Testis (tissue), 3 donors: ENCODE results near the gene MEN1. TPM values are rescaled to one million over a fixed set of nuclear protein-coding genes. Genes with fewer than 3 reads are reported as not detected.

ENCODE experiments used
- DNase-seq: peaks from one replicate; pipeline ENCODE4 v3.0.0-alpha.2; 2019
- H3K27ac ChIP-seq, 2 donors: fragments of 200-600 bp; sonication (generic); one replicate each; pipeline ENCODE4 v1.5.1; 2019
- H3K27me3 ChIP-seq: fragments of 200-600 bp; sonication (generic); one replicate; pipeline ENCODE4 v1.5.1; 2019
- H3K36me3 ChIP-seq: fragments of 200-600 bp; sonication (generic); one replicate; pipeline ENCODE4 v1.5.1; 2017; ENCODE audit warnings: low read depth; ENCODE audit errors: missing control alignments
- H3K4me1 ChIP-seq: fragments of 200-600 bp; sonication (generic); one replicate; pipeline ENCODE4 v1.5.1; 2019
- H3K4me3 ChIP-seq, 2 donors: fragments of 200-600 bp; sonication (generic); one replicate each; pipeline ENCODE4 v1.5.1; 2017 to 2019
- H3K9me3 ChIP-seq: fragments of 200-600 bp; sonication (generic); one replicate; pipeline ENCODE4 v1.5.1; 2017
- CTCF ChIP-seq, 3 experiments: fragments of 450-650 bp in 2 of 3; fragments of 200-600 bp in 1 of 3; sonication (generic) in 1 of 3; IDR thresholded peaks; one replicate each; pipeline ENCODE4 v1.5.1; 2016 to 2019; ENCODE audit warnings: antibody characterized with exemption in 3 of 3, mild to moderate bottlenecking in 2 of 3, moderate library complexity in 1 of 3
- POLR2A ChIP-seq: fragments of 450-650 bp; IDR thresholded peaks from one replicate; pipeline ENCODE4 v1.6.1; 2017; ENCODE audit warnings: antibody characterized with exemption, mild to moderate bottlenecking, moderate library complexity
- WGBS, 2 donors: methylation state at CpG; one replicate each; pipeline ENCODE4 v1.1.5; 2018; 5-methylcytosine and 5-hydroxymethylcytosine counted together
- intact Hi-C: fragments of 100-400 bp; cut with DNase I; formaldehyde crosslinking; loops from one replicate; pipeline ENCODE4 v1.15.1; 2023; ENCODE audit warnings: low total_unique reads
- polyA plus RNA-seq: library from polyadenylated mRNA; stranded (reverse); fragments of 350-450 nt; fragmentation: Illumina TruSeq; extraction: RNeasy Lipid Tissue Mini Kit (QIAGEN cat#74804); gene quantifications from one replicate; pipeline ENCODE4 v1.2.3, GENCODE V29; 2014; ENCODE audit warnings: low read depth, low replicate concordance; ENCODE audit not compliant: insufficient read depth
- total RNA-seq, 2 donors: library from RNA; depleted of rRNA; stranded (reverse); fragments of >200 nt; gene quantifications; one replicate each; pipeline ENCODE4 v1.2.3, GENCODE V29; 2016

MEN1 gene
- total and polyA plus RNA-seq, 3 donors from 2014 or later, result 29.7 to 40.8 (median 36.7) TPM

GRCh38 chr11:64760759-64761420 is 49.5 kb downstream of the MEN1 start:
- Histone ChIP-seq H3K4me1 (peaks cover 59% of the 10 kb centered on the region), H3K27me3 (no peaks in the 10 kb centered on the region), H3K4me3 (no peak overlapping the region), H3K36me3 (no peaks in the 10 kb centered on the region), H3K27ac (peak overlapping the region in 1 of 2 donors; percentile 70), H3K9me3 (no peaks in the 10 kb centered on the region)
- TF ChIP-seq POLR2A, result no peak
- TF ChIP-seq CTCF (IDR thresholded peaks at IDR 0.05), result no peak
- peak; percentile 69 for DNase-seq
- WGBS, 2 donors, result 38 to 44% methylated on average over 7 of the region's 7 CpGs
- intact Hi-C loops, result no loop called here

- peak; percentile 83 for DNase-seq
- TF ChIP-seq POLR2A (no peak), CTCF (IDR thresholded peaks at IDR 0.05) (no peak)
- H3K27ac ChIP-seq, result peak within 1 kb of the TSS; percentile 58 to 70
- peak within 1 kb of the TSS; percentile 22 to 31 for H3K4me3 ChIP-seq
- WGBS, 2 donors, result 51 to 62% methylated on average over 19 to 24 of the region's 24 CpGs
- H3K4me1 ChIP-seq, result peaks cover 62% of the 10 kb centered on the region
- no peaks in the 10 kb centered on the region for H3K36me3 ChIP-seq
- intact Hi-C loops, result no loop called here
- no peaks in the 10 kb centered on the region for H3K27me3 ChIP-seq
- no peaks in the 10 kb centered on the region for H3K9me3 ChIP-seq
These were observed 50.3 kb downstream of the MEN1 start, which contains the start of gene PYGM for GRCh38 chr11:64759722-64760719. TSS of gene PYGM (minus strand) at chr11:64759974. CDS start at chr11:64759898, 76 bp downstream.

GRCh38 chr11:64759131-64759721 is 51.1 kb downstream of the MEN1 start:
- intact Hi-C loops, result no loop called here
- 51 to 57% methylated on average over 9 to 21 of the region's 21 CpGs for WGBS, 2 donors
- H3K9me3 ChIP-seq, result no peaks in the 10 kb centered on the region
- peaks cover 65% of the 10 kb centered on the region for H3K4me1 ChIP-seq
- H3K27ac ChIP-seq, result peak overlapping the region; percentile 58 to 70
- no peak for DNase-seq
- no peaks in the 10 kb centered on the region for H3K27me3 ChIP-seq
- H3K4me3 ChIP-seq, result peak overlapping the region; percentile 22 to 31
- TF ChIP-seq POLR2A (no peak), CTCF (IDR thresholded peaks at IDR 0.05) (no peak)
- no peaks in the 10 kb centered on the region for H3K36me3 ChIP-seq

GRCh38 chr11:64758330-64759079 is 51.8 kb downstream of the MEN1 start:
- no peaks in the 10 kb centered on the region for H3K27me3 ChIP-seq
- 71 to 87% methylated on average over 9 to 15 of the region's 15 CpGs for WGBS, 2 donors
- intact Hi-C loops, result no loop called here
- H3K27ac ChIP-seq, result peak overlapping the region; percentile 41 to 58
- peaks cover 61% of the 10 kb centered on the region for H3K4me1 ChIP-seq
- no peak for TF ChIP-seq CTCF (IDR thresholded peaks at IDR 0.05)
- TF ChIP-seq POLR2A, result no peak
- no peaks in the 10 kb centered on the region for H3K9me3 ChIP-seq
- no peak overlapping the region for H3K4me3 ChIP-seq
- DNase-seq, result no peak
- no peaks in the 10 kb centered on the region for H3K36me3 ChIP-seq
